Fibroblast of the conjunctiva (primary cell): ENCODE measurements around the gene B4GAT1.
"Not testable (repeated sequence)": the region's sequence is repeated elsewhere in the genome, so short reads cannot be mapped to it uniquely, and the experiment has no call there.

ENCODE experiments used
- DNase-seq: peaks from one replicate; pipeline ENCODE4 v3.0.0-alpha.2; 2010; ENCODE audit warnings: low read depth

Gene B4GAT1

DNA sequence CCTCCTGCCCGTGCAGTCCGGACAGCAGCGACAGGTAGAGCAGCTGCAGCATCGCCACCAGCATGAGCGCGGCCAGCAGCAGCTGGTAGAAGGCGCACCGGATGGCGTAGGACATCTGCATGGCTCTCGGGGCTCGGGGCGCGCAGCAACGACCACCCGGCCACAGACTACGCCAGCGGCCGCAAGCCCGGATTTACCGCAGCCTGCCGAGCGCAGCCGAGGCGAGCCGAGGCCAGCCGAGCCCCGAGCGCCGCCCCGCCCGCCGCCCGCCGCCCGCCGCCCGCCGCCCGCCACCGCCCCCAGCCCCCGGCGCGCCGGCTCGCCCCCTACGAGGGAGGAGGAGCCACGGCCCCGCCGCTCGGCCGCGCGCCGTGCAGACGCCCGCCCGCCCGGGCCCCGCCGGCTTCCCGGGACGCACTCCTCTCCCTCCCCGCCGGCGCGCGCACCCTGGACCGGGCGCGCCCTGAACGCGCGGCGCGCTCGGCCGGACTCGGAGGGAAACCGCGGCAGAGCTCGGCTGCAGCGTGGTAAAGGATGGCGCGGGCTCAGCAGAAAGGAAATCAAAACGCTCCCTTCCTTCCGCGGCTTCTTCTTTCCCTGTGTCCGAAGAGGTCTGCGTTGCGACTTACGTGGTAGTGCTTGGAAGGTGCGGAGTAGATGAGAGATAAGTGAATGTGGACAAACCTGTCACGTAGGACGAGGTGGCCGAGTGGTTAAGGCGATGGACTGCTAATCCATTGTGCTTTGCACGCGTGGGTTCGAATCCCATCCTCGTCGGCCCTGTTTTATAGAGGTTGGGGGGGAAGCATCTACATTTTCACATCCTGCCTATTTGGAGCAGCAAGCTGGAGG lies at the start of gene B4GAT1:
B4GAT1 (minus strand) TSS at position 205 of the 852 bp plus-strand sequence; CDS start at position 121, 84 bp downstream.
- peak; percentile 92 for DNase-seq

DNA sequence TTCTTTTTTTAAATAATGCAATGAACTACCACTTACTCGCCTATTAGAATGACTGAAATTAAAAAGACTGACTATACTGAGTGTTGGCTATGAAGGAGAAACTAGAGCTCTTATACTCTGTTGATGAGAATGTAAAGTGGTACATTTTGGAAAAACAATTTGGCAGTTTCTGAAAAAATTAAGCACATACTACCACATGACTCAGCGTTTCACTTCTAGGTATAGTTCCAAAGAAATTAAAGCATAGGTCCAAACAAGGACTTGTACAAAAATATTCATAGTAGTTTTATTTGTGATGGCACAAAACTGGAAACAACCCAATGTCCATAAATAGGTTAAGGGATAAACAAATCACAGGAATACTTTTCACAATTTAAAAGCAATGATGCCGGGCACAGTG lies 46.5 kb upstream of the B4GAT1 start:
- DNase-seq = no peak

DNA sequence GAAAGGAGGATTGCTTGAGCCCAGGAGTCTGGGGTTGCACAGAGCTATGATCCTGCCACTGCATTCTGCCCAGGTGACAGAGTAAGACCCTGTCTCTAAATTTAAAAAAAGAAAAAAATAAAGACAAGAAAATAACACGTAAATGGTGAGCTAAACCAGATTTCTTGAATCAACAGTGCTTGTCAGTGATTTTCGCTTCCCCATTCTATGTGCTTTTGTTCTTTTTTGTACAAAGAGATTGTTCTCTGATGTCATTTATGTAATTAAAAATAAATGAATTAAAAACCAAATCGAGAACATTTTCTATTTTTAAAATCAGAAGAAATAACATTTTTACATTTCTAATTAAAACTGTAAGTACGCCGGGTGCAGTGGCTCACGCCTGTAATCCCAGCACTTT lies 43.9 kb upstream of the B4GAT1 start:
- no peak for DNase-seq

DNA sequence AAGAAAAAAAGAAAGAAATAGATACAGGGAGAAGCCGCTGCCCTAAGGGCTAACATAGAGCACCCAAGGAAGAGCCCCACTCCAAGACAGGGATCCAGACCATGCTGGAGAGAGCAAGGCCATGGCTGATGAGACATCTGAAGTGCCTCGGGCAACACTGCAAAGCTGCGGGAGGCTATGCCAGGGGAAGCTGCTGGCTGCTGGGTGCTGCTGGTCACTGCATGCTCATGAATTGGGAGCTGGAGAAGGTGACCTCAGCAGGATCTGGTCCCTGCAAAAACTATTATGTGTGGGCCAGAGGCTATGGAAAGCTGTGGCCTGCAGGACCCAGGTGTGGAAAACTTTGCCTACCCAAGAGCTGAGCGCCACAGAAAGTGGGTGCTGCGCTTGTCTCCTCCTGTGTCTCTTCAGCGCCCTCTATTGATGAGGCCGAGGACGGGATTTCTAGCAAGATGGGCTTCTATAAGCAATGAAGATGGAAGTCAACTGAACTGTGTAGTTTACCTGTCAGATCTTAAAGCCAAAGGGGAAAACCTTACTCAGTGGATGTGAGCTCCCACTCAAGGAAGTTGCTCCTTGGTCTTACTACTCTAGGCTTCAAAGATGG lies 41.5 kb upstream of the B4GAT1 start:
- DNase-seq = peak; percentile 56

DNA sequence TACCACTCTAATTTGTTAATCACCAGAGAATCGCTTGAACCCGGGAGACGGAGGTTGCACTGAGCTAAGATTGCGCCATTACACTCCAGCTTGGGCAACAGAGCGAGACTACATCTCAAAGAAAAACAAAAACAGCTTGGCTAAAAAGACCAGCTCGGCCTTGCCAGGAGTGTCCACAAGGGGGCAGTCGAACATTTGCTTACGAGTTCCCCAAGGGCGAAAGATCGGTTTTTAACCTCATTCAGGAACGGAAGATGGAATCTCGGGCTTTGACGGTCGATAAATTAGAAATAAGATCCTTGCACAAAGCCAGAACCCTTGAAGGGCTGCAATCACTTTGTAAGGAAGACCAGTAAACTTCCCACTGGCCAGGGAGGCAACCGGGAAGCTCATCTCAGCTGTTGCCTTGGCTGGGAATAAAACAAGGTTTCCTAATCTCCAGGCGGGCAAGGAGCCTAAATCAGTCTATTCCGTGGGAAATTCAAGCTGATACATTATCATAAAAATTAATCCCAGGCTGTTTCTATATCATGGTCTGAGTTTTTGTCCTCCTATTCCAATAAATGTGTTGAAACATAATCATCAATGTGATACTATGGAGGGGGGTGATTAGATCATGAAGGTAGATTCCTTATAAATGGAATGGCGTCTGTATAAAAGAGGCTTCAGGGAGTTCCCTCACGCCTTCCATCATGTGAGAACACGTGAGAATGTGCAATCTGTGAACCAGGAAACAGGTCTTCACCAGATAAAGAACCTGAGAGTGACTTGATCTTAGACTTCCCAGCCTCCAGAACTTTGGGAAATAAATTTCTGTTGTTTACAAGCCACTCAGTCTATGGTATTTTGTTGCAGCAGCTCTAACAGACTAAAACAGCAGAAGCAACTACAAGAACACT lies 39.0 kb upstream of the B4GAT1 start:
- DNase-seq = peak; percentile 77

DNA sequence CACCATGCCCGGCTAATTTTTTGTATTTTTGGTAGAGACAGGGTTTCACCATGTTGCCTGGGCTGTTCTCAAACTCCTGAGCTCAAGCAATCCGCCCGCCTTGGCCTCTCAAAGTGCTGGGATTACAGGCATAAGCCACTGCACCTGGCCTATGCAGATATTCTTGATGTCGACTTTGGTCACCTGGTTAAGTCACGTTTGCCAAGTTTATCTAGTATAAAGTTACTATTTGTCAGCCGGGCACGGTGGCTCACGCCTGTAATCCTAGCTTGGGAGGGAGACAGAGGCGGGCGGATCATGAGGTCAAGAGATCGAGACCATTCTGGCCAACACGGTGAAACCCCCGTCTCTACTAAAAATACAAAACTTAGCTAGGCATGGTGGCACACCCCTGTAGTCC lies 36.9 kb upstream of the B4GAT1 start:
- not testable (repeated sequence) for DNase-seq

DNA sequence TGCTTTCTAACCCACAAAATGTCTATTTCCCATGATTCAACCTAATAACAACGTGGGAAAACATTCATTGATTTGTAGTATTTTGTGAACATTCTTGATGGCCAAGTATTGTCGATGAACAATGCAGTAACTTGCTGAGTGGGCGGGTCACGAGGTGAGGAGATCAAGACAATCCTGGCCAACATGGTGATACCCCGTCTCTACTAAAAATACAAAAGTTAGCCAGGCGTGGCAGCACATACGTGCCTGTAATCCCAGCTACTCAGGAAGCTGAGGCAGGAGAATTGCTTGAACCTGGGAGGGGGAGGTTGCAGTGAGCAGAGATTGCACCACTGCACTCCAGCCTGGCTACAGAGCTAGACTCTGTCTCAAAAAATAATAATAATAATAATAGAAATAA lies 32.8 kb upstream of the B4GAT1 start:
- not testable (repeated sequence) for DNase-seq

DNA sequence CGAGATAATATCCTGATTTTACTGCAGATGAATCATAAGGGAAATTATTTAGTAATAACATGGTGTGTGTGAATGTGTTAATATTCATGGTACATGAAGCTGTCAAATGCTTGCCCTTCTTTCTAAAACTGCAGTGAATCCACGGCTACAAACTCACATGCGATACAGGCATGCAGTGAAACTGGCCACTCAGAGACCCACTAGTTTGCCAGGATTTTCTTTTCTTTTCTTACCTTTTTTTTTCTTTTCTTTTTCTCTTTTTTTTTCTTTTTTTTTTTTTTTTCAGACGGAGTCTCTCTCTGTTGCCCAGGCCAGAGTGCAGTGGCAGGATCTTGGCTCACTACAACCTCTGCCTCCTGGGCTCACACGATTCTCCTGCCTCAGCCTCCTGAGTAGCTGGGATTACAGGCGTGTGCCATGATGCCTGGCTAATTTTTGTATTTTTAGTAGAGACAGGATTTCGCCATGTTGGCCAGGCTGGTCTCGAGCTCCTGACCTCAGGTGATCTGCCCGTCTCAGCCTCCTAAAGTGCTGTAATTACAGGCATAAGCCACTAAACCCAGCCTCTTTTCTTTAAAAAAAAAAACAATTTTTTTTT lies 26.4 kb upstream of the B4GAT1 start:
- not testable (repeated sequence) for DNase-seq

DNA sequence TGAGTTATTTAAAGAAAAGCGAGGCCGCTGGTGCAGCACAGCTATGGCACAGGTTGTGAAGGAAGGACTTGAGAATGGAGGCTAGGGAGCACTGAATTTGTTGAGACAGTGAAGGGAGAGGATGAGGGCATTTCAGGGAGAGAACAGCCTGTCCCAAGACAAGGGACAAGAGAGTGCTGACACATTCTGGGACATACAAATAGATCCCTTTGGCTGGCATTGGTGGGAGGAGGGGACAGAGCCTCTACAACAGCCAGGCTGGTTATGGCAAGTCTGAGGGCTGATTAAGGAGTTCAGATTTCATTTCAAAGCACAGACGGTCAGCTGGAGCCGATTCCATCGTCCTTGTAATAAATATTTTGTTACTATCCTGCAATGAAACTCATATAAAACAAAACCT lies 25.8 kb upstream of the B4GAT1 start:
- DNase-seq = no peak

DNA sequence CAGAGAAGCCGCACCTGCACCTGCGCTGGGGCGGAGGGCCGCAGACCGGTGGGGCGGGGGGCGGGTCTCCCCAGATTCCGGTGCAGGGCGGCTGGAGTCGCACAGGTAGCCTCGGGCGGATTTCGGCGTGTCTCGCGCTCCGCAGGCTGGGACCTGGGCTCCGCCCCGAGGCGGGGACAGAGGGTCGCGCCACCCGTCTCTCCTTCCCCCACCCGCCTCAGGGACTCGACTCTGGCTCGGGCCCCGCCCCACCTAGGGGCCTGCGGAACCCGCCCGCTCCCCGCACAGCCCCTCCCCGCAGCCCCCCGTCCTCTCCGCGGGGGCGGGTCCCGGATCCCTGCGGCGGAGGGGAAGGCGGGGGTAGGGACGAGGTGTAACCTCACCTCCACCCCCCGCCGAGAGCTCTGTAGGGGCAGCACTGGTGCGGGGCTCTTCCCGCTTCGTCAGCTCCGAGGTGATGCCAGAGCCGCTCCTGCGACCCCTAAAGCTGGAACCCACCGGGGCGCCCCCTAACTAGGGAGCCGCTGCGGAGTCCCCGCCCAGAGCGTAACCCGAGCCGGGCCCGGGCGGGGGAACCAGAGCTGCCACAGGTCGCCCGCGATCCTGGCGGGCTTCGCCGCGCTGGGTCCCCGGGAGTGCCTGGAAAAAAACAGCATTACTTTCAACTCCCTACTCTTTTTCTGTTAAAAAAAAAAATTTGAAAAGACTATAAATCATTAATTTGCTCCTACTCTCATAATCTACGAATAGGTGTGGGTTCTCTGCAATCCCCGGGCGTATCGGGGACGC lies 24.4 kb upstream of the B4GAT1 start, which contains the start of gene SLC29A2:
SLC29A2 (minus strand) TSS at position 134 of the 789 bp plus-strand sequence. CDS start 169 bp downstream, outside the sequence.
- DNase-seq = no peak

DNA sequence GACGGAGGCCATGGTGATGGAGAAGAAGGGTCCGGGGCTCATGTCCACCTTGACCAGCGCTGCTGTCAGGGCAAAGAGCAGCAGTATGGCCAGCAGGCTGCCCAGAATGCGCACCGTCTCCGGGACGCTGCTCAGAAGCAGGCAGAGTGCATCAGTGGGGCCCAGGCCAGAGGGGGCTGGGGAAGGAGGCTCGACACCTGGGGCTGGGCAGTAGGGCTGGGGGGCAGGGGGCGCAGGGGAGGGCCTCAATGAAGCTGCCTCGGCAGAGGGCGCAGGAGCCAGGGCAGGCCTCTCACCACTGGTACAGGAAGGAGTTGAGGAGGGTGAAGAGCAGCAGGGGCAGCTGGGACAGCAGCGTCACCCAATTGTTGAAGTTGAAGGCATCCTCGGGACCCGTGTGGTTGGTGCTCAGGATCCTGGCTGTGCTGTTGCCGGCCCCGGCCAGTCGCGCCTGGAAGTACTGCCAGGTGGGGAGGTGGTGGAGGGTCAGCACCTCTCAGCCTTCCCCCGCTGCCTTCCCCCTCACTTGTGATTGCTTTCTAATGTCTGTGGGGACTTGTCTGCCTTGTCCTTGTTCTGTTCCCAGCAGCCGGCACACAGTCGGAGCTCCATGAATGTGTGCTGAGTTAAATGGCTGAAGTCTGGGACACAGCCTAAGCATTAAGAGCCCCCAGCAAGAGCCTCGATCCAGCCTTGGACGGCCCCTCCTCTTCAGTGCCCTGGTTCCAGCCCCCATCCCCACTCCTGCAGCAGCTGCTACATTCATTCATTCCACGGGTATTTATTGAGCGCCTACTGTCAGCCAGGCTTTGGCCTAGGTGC lies 21.9 kb upstream of the B4GAT1 start:
- no peak for DNase-seq

DNA sequence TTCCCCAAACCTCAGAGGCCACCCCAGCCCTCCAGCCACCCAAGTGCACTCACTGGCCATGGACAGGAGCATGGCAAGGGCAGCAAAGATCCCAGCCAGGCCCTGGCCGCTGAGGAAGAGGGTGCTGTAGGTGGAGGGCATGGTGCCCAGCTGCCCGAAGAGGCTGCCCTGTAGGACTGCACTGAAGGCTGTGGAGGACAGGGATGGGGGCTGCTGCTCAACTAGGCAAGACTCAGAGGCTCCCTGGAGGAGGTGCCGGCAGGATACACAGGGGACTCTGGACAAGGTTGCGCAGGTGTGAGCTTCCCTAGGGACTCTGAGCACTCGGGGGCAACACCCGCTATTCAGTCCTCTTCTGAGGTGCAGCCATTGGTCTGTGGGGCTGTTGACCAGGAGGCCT lies 21.1 kb upstream of the B4GAT1 start:
- DNase-seq = no peak

DNA sequence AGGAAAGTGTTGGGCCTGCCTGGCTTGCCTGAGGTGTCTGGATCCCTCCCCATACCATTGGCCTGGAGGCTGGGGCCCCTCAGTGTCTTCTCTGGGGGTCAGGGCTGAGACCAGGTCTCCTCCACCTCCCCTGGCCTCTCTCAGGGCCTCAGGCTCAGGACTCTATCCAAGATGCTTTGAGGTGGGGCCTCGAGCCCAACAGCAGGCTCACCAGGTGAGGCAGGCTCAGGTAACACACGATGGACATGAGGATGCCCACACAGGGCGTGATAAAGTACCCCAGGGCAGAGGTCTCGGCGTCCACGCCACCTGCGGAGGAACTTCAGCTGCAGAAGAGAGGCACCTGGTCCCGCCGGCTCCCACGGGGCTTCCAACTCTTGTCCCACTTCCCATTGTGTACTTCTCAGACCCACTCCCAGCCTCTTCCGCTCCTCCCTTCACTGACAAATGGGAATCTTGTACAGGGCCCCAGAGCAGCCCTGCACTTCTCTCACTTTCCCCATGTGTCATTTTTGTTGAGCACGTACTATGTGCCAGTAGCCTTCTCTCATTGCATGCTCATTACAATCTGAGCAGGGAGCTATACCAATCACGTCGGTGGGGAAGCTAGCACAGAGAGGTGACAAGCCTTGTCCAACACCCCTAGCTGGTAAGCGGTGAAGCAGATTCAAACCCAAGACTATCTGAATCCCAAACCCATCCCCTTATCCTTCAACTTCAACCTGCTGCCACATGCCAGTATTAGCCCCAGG lies 20.3 kb upstream of the B4GAT1 start:
- no peak for DNase-seq

DNA sequence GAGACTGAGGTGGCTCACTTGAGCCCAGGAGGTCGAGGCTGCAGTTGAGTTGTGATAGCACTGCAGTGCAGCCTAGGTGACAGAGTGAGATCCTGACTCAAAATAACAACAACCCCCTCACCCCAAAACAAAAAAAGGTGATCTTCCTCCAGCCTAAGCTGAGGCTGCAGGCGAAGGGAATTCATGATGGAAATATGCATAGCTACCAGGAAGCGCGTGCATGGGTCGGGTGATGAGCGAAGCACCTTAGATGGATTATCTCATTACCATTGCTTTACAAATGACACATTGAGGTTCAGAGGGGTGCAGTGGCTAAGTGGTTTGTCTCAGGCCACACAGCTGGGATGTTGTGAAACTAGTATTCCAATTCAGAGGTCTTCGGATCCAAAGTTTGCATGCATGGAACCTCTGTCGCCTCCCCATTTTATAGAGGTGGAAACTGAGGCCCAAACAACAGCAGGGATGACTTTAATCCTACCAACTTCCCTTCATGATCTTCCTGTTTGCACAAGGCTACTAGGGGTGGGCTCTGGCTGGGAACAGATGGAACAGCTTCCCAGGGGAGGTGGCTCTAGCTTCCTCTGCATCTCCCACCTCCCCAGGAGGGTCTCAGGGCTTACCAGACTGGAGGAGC lies 19.5 kb upstream of the B4GAT1 start:
- no peak for DNase-seq

DNA sequence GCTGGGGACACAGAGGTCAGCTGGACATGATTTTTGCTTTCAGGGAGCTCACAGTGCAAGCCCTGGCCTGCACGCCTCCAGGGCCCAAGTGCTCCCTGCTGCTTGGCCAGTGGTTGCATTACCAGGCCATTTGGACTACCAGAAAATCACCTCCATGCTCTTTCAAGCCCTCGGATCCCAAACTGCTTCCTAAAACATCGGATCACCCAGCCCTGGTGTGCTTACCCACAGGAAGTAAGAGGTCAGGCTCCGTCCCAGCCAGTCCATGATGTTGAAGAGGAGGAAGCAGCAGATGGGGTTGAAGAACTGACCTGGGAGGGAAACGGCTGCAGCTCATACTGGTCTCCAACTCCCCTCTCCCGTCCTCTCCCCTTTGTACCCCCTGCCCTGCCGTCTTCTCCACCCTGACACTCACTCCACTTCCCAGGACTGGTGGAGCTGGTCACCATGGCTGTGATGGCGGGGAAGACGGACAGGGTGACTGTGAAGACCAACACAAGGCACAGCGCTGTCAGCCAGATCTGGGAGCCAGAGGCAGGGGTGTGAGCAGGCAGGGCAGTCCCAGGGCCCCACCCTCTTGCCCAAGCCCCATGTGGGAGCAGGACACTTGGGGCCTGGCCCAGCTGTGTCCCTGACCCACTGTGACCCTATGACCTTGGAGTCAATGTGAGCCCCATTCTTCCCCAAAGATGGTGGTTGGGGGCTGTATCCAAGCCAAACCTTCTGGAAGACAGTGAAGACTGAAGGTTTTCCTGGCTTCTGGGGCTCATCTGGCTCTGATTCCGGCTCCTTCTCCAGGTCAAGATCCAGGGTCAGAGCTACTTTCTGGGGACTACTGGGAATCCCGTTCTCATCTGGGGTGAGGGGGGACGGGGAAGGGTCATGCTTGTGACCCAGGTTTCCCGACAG lies 18.5 kb upstream of the B4GAT1 start:
- no peak for DNase-seq

DNA sequence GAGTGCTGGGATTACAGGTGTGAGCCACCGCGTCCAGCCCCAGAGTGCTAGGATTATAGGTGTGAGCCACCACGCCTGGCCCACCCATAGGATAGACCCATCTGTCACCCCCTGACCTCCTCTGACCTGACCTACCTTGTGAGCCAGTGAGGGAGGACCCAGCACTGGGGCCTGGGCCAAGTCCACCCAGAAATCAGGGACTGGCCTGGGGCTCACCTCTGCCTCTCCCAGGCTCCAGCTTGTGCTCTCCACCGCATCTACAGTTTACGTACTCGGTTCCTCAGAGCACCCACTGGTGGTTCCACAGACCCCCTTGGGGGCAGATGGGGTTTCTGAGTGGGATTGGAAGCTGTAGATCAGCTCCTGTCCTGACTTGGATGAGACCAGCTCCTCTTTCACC lies 17.7 kb upstream of the B4GAT1 start:
- DNase-seq = no peak

DNA sequence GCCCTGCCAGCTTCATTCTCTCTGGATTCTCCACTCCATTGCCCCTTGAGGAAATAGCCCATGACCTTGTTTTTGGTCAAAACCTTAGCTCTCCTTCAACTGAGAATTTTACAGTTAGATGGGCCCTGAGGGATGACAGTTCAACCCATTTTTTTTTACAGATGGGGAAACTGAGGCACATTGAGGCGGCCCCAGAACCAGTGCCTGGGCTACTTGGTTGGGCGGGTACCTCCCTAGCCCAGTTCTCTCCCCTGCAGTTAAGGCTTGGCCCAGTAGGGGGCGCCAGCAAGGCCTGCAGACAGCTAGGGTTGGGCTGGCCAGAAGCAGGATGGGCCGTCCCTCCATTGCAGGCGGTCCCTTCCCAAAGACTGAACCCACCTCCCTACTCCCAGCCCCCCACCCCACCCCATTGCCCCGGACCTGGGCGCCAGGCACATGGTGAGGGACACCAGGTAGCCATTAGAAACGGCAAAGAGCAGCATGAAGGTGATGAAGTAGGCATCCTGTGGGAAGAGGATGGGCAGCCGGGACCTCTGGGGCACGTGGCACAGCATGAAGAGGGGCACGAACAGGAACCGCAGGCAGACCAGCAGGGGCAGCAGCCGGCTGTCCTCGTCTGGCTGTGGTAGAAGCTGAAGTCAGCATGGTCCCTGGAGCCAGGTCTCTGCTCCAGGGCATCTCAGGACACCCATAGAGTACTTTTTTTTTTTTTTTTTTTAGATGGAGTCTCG lies 16.5 kb upstream of the B4GAT1 start:
- DNase-seq = no peak
